Pancreas (tissue), 10 donors: ENCODE results near the gene TNS3. TPM values are rescaled to one million over a fixed set of nuclear protein-coding genes. Genes with fewer than 3 reads are reported as not detected.

ENCODE experiments used
- ATAC-seq, 4 donors: fragments of 200-7000 bp; cut with Tn5 transposase; one replicate each; pipeline versions ENCODE4 v1.8.0 to v1.9.1; 2020; ENCODE audit warnings: mild to moderate bottlenecking in 4 of 4, moderate library complexity in 4 of 4
- DNase-seq, 6 donors: peaks; one replicate each; pipeline ENCODE4 v3.0.0-alpha.2; 2020
- FAIRE-seq: peaks from 2 replicates; lab custom pipeline; 2012; peaks lifted over from hg19 to GRCh38; lab: Jason Lieb, UNC
- H3K27ac ChIP-seq, 4 donors: fragments of 200-600 bp; sonication (generic); 1 replicate in 3 of 4; 2 replicates in 1 of 4; pipeline versions ENCODE4 v1.5.0 to v1.8.0; 2020
- H3K27me3 ChIP-seq, 4 donors: fragments of 200-600 bp; one replicate each; pipeline ENCODE4 v1.8.0; 2021
- H3K36me3 ChIP-seq, 3 donors: fragments of 200-600 bp; sonication (generic) in 1 of 3; one replicate each; pipeline versions ENCODE4 v1.5.0 to v1.8.0; 2020 to 2021
- H3K4me1 ChIP-seq, 3 donors: fragments of 200-600 bp; one replicate each; pipeline ENCODE4 v1.8.0; 2021
- H3K4me3 ChIP-seq, 4 donors: fragments of 200-600 bp; sonication (generic) in 2 of 4; one replicate each; pipeline versions ENCODE4 v1.5.0 to v1.8.0; 2020 to 2021
- H3K9me3 ChIP-seq, 4 donors: fragments of 200-600 bp; one replicate each; pipeline ENCODE4 v1.8.0; 2021
- CTCF ChIP-seq, 4 donors: fragments of 200-600 bp; sonication (generic) in 3 of 4; IDR thresholded peaks; one replicate each; pipeline versions ENCODE4 v1.5.0 to v1.8.0; 2021; ENCODE audit warnings: antibody characterized with exemption in 4 of 4
- WGBS, 2 donors: extraction: QIAGEN DNeasy Blood & Tissue Kit; methylation state at CpG; one replicate each; pipeline ENCODE4 v1.1.7; 2013; 5-methylcytosine and 5-hydroxymethylcytosine counted together
- intact Hi-C, 3 donors: fragments of 100-400 bp; cut with DNase I; formaldehyde crosslinking; loops; one replicate each; pipeline versions ENCODE4 v1.11.1 to v1.14.2; 2022
- polyA plus RNA-seq, 2 donors: library from polyadenylated mRNA; stranded (reverse); fragments of 200-250 nt; gene quantifications; one replicate each; pipeline ENCODE4 v1.2.3, GENCODE V29; 2013
- total RNA-seq, 6 donors: library from RNA; stranded (reverse); fragmentation: NEBNext Ultra II Directional in 4 of 6; extraction: Animal tissue kit (Norgen Biotek cat#: 25700) in 4 of 6; gene quantifications; one replicate each; pipeline versions ENCODE4 v1.2.1 to v1.2.4, GENCODE V29; 2021 to 2023
- donor health status: healthy with polysubstance abuse.
- donor health status: DM: no; HTN: no; CAD: no; lungs with moderate emphysema.
- donor health status: DM: no; HTN: no; CAD: no.
- donor health status: control.
- donor health status: control.
- donor health status: Bipolar disorder and iron deficiency.
- donor health status: DM: yes; HTN: yes; CAD: no.
- donor health status: DM: no; HTN: no; CAD: no.
- donor health status: DM: no; HTN: no; CAD: no.
- donor health status: DM: yes; HTN: yes; CAD: no.

TNS3 gene
- total and polyA plus RNA-seq, 8 donors = 28.0 to 125 (median 91.2) TPM

DNA sequence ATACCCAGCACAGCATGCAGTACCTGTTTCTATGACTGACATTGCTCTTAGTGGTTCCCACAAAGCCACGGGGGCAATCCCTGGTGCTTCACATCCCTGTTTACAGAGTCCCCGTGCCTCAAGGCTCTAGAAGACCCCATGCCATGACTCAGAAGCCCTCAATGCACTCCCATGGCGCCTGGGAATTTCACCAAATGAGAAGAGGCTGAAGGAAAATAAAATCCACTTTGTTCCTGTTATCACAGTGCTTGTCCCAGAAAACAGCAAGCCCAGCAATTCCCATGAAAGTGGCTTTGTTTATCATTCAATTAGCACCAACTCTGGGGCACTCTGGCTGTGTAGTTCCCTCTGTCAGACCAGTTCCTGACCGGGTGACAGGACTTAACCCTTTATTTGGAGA, 268.3 kb downstream of the TNS3 start:
- Histone ChIP-seq H3K9me3 (no peaks in the 10 kb centered on the region), H3K4me3 (no peak overlapping the region), H3K27me3 (no peaks in the 10 kb centered on the region), H3K27ac (peak overlapping the region in 2 of 4 donors; percentile 8 to 23), H3K4me1 (peaks cover 0 to 10% (median 0%) of the 10 kb centered on the region in 3 donors), H3K36me3 (peaks cover 0 to 10% (median 4%) of the 10 kb centered on the region in 3 donors)
- intact Hi-C loops = no loop called here
- WGBS, 2 donors = 42 to 52% methylated on average over 4 of the region's 4 CpGs
- peak in 3 of 4 donors; percentile 63 to 70 (median 68) for ATAC-seq
- no peak for DNase-seq
- TF ChIP-seq CTCF (IDR thresholded peaks at IDR 0.05) = no peak
- no peak for FAIRE-seq

- ATAC-seq (no peak), FAIRE-seq (no peak), DNase-seq (no peak)
- peaks cover 0 to 10% (median 0%) of the 10 kb centered on the region in 3 donors for H3K4me1 ChIP-seq
- intact Hi-C loops = no loop called here
- H3K9me3 ChIP-seq = no peaks in the 10 kb centered on the region
- no peak overlapping the region for H3K4me3 ChIP-seq
- TF ChIP-seq CTCF (IDR thresholded peaks at IDR 0.05) = no peak
- H3K36me3 ChIP-seq = peaks cover 0 to 17% (median 0%) of the 10 kb centered on the region in 3 donors
- 89 to 91% methylated on average over 4 of the region's 4 CpGs for WGBS, 2 donors
- H3K27me3 ChIP-seq = no peaks in the 10 kb centered on the region
- H3K27ac ChIP-seq = no peak overlapping the region
Measured at GRCh38 chr7:47311891-47312290, 270.0 kb downstream of the TNS3 start.

- intact Hi-C loops = no loop called here
- Histone ChIP-seq H3K4me1 (no peaks in the 10 kb centered on the region), H3K9me3 (no peaks in the 10 kb centered on the region), H3K27me3 (no peaks in the 10 kb centered on the region), H3K4me3 (no peak overlapping the region), H3K36me3 (peaks cover 0 to 19% (median 0%) of the 10 kb centered on the region in 3 donors), H3K27ac (no peak overlapping the region)
- 74 to 78% methylated on average over 2 of the region's 2 CpGs for WGBS, 2 donors
- ATAC-seq = no peak
- TF ChIP-seq CTCF (IDR thresholded peaks at IDR 0.05) = no peak
- no peak for DNase-seq
- FAIRE-seq = no peak
Measured at GRCh38 chr7:47310020-47310419, 271.9 kb downstream of the TNS3 start.

- intact Hi-C loops = no loop called here
- H3K4me3 ChIP-seq = no peak overlapping the region
- DNase-seq (no peak), ATAC-seq (no peak), FAIRE-seq (no peak)
- peaks cover 0 to 30% (median 0%) of the 10 kb centered on the region in 3 donors for H3K36me3 ChIP-seq
- H3K27ac ChIP-seq = no peak overlapping the region
- H3K9me3 ChIP-seq = no peaks in the 10 kb centered on the region
- 97 to 98% methylated on average over 6 of the region's 6 CpGs for WGBS, 2 donors
- H3K4me1 ChIP-seq = no peaks in the 10 kb centered on the region
- TF ChIP-seq CTCF (IDR thresholded peaks at IDR 0.05) = no peak
- no peaks in the 10 kb centered on the region for H3K27me3 ChIP-seq
Measured at GRCh38 chr7:47308808-47309207, 273.1 kb downstream of the TNS3 start.

DNA sequence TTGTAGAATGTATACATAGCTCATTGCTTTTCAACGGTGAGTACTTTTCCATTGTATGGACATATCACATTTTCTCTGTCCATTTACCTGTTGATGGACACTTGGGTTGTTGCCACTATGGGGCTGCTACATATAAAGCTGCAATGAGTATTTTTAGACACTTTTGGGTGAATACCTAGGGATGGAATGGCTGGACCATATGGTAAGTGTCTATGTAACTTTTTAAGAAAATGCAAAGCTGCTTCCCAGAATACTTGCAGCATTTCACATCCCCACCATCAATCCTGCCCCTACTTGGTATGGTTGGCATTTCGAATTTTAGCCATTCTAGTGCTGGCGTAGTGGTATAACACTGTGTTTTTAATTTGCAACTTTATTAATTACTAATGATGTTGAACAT, 274.6 kb downstream of the TNS3 start:
- no peak for ATAC-seq
- intact Hi-C loops = no loop called here
- TF ChIP-seq CTCF (IDR thresholded peaks at IDR 0.05) = no peak
- Histone ChIP-seq H3K27me3 (no peaks in the 10 kb centered on the region), H3K36me3 (peaks cover 6 to 45% (median 9%) of the 10 kb centered on the region in 3 donors), H3K4me1 (no peaks in the 10 kb centered on the region), H3K9me3 (no peaks in the 10 kb centered on the region), H3K27ac (no peak overlapping the region), H3K4me3 (no peak overlapping the region)
- no peak for FAIRE-seq
- WGBS, 2 donors = 82 to 96% methylated on average over 3 of the region's 3 CpGs
- DNase-seq = no peak
